GM12878 (cell line): ENCODE data around the gene GATA2. TPM values are rescaled to one million over a fixed set of nuclear protein-coding genes. Genes with fewer than 3 reads are reported as not detected.

ENCODE experiments used
- ATAC-seq: fragments of 200-7000 bp; cut with Tn5 transposase; 3 replicates; pipeline ENCODE4 v1.9.1; 2020; ENCODE audit warnings: mild to moderate bottlenecking, moderate library complexity
- BruUV-seq: library from RNA; stranded (reverse); fragments of 400-500 nt; replicated peaks from 2 replicates; lab custom pipeline; 2021; lab: Mats Ljungman, UMichigan
- CTCF ChIA-PET: fragments of 300-600 bp; sonication (Branson Sonifier 250); formaldehyde crosslinking; extraction: SDS; loops from one replicate; lab custom pipeline; 2021; ENCODE audit warnings: inconsistent platforms; lab: Yijun Ruan, JAX
- POLR2A ChIA-PET: fragments of 350-600 bp; formaldehyde crosslinking; extraction: SDS; loops from one replicate; lab custom pipeline; 2021; ENCODE audit warnings: inconsistent platforms; lab: Charles Lee
- RAD21 ChIA-PET: fragments of 300-600 bp; sonication (Branson Sonifier 250); formaldehyde crosslinking; loops from one replicate; lab custom pipeline; 2023; ENCODE audit warnings: antibody characterized with exemption; ENCODE audit not compliant: unreplicated experiment; lab: Charles Lee
- SMC1A ChIA-PET: fragments of 300-600 bp; sonication (Branson Sonifier 250); formaldehyde crosslinking; loops from one replicate; lab custom pipeline; 2023; ENCODE audit not compliant: unreplicated experiment, uncharacterized antibody; lab: Charles Lee
- DNase-seq: peaks from one replicate; pipeline ENCODE4 v3.0.0-alpha.2; 2011; ENCODE audit warnings: low read depth, low spot score
- FAIRE-seq: peaks from 3 replicates; lab custom pipeline; 2011; peaks lifted over from hg19 to GRCh38; lab: Jason Lieb, UNC
- H2AFZ ChIP-seq: 2 replicates; pipeline ENCODE4 v1.6.0; 2011; ENCODE audit warnings: low read depth, low read length, control low read depth; ENCODE audit not compliant: control insufficient read depth
- H3K27ac ChIP-seq: 2 replicates; pipeline ENCODE4 v1.5.1; 2011; ENCODE audit warnings: control low read depth; ENCODE audit not compliant: control insufficient read depth, insufficient read depth
- H3K27me3 ChIP-seq, 2 experiments: replicated peaks in 1 of 2; 2 replicates each; pipeline versions ENCODE4 v1.6.0 to v1.6.1; 2011; ENCODE audit warnings: low read length in 1 of 2; ENCODE audit not compliant: control insufficient read depth in 2 of 2, insufficient read depth in 2 of 2
- H3K36me3 ChIP-seq, 2 experiments: 2 replicates each; pipeline ENCODE4 v1.5.1; 2011; ENCODE audit warnings: low read length in 1 of 2; ENCODE audit not compliant: control insufficient read depth in 2 of 2, insufficient read depth in 2 of 2
- H3K4me1 ChIP-seq: 2 replicates; pipeline ENCODE4 v1.6.1; 2011; ENCODE audit warnings: mild to moderate bottlenecking, low read length, moderate library complexity, mixed read lengths; ENCODE audit not compliant: control insufficient read depth, insufficient read depth
- H3K4me2 ChIP-seq: 2 replicates; pipeline ENCODE4 v1.6.0; 2011; ENCODE audit warnings: control low read depth; ENCODE audit not compliant: control insufficient read depth, insufficient read depth
- H3K4me3 ChIP-seq: fragments of 200-600 bp; sonication (generic); 2 replicates; pipeline ENCODE4 v1.5.1; 2016
- H3K79me2 ChIP-seq: 2 replicates; pipeline ENCODE4 v1.6.0; 2011; ENCODE audit warnings: low read length; ENCODE audit not compliant: control insufficient read depth, insufficient read depth
- H3K9ac ChIP-seq: 2 replicates; pipeline ENCODE4 v1.8.0; 2011; ENCODE audit warnings: low read length, control low read depth, mixed read lengths; ENCODE audit not compliant: control insufficient read depth, insufficient read depth
- H3K9me3 ChIP-seq: replicated peaks from 3 replicates; pipeline ENCODE4 v1.5.1; 2011; ENCODE audit warnings: mild to moderate bottlenecking, low read length; ENCODE audit not compliant: control insufficient read depth, insufficient read depth
- H4K20me1 ChIP-seq: 2 replicates; pipeline ENCODE4 v1.6.0; 2011; ENCODE audit not compliant: control insufficient read depth, insufficient read depth
- CHD1 ChIP-seq: IDR thresholded peaks from 2 replicates; pipeline ENCODE4 v1.6.1; 2012; ENCODE audit warnings: low read depth, low read length, improper control_type of control experiment
- MYB ChIP-seq: fragments of 150-350 bp; IDR thresholded peaks from 2 replicates; pipeline ENCODE4 v1.6.1; 2014; ENCODE audit warnings: mild to moderate bottlenecking, low read depth, low read length, borderline replicate concordance
- NFYA ChIP-seq: IDR thresholded peaks from 2 replicates; pipeline ENCODE4 v1.6.1; 2011; ENCODE audit warnings: low read depth, mild to moderate bottlenecking, low read length, improper control_type of control experiment, borderline replicate concordance
- PBX3 ChIP-seq: IDR thresholded peaks from 2 replicates; pipeline ENCODE4 v1.6.1; 2011; ENCODE audit warnings: mild to moderate bottlenecking, low read depth, low read length, moderate library complexity; ENCODE audit not compliant: insufficient replicate concordance
- PKNOX1 ChIP-seq: fragments of 450-650 bp; IDR thresholded peaks from 2 replicates; pipeline ENCODE4 v1.6.1; 2016; ENCODE audit warnings: mild to moderate bottlenecking
- SMAD1 ChIP-seq: fragments of 450-650 bp; IDR thresholded peaks from 2 replicates; pipeline ENCODE4 v1.6.1; 2018; ENCODE audit warnings: mild to moderate bottlenecking, low read depth; ENCODE audit not compliant: partially characterized antibody
- SUZ12 ChIP-seq: fragments of 200-600 bp; sonication (generic); IDR thresholded peaks from one replicate; pipeline ENCODE4 v1.6.1; 2018; ENCODE audit warnings: antibody characterized with exemption, mild to moderate bottlenecking; ENCODE audit not compliant: unreplicated experiment
- WGBS: methylation state at CpG from one replicate; pipeline ENCODE4 v1.1.6; 2016; ENCODE audit warnings: low lambda C conversion rate; ENCODE audit not compliant: insufficient replicate concordance, insufficient coverage; ENCODE audit errors: missing lambda C conversion rate; 5-methylcytosine and 5-hydroxymethylcytosine counted together
- in situ Hi-C: fragments of 300-500 bp; cut with MboI; formaldehyde crosslinking; loops from 9 replicates; pipeline ENCODE4 v1.14.3; 2018; ENCODE audit warnings: mixed read lengths
- intact Hi-C: fragments of 100-400 bp; cut with micrococcal nuclease; formaldehyde crosslinking; loops from one replicate; pipeline ENCODE4 v1.14.2; 2022; ENCODE audit not compliant: unreplicated experiment
- polyA plus RNA-seq, 11 experiments: library from polyadenylated mRNA; depleted of rRNA in 4 of 11; unstranded in 6 of 11; stranded (reverse) in 5 of 11; fragments of >200 nt; fragmentation: Nextera tagmentation in 4 of 11; fragmentation: Illumina TruSeq in 1 of 11; extraction: Ambion mirVana in 4 of 11; extraction: Trizol in 1 of 11; gene quantifications; 1 replicate in 1 of 11; 2 replicates in 10 of 11; pipeline versions ENCODE4 v1.2.1 to v1.2.3, GENCODE V29; 2011 to 2016; ENCODE audit warnings: inconsistent platforms in 2 of 11, missing spikeins in 2 of 11, low read depth in 1 of 11
- total RNA-seq, 4 experiments: library from RNA; depleted of rRNA in 3 of 4; stranded (reverse); fragments of >200 nt in 3 of 4; fragmentation: Illumina TruSeq in 1 of 4; extraction: Trizol in 1 of 4; gene quantifications; 2 replicates each; pipeline versions ENCODE4 v1.2.1 to v1.2.3, GENCODE V29; 2013 to 2021
- TF ChIP-seq, protein P1 (sequence below): fragments of 450-650 bp; IDR thresholded peaks from 2 replicates; pipeline ENCODE4 v1.6.1; 2017; ENCODE audit warnings: antibody characterized with exemption, mild to moderate bottlenecking, moderate library complexity
- TF ChIP-seq, protein P2 (sequence below): fragments of 450-650 bp; formaldehyde crosslinking; IDR thresholded peaks from 2 replicates; pipeline ENCODE4 v1.4.0; 2022; ENCODE audit warnings: mild to moderate bottlenecking, moderate library complexity

The GATA2 gene
- total and polyA plus RNA-seq, 10 of the 15 experiments (the other 5 are each of a cell fraction or from before 2014, with no cell fraction given) = 0.56 TPM; not detected in 9

DNA sequence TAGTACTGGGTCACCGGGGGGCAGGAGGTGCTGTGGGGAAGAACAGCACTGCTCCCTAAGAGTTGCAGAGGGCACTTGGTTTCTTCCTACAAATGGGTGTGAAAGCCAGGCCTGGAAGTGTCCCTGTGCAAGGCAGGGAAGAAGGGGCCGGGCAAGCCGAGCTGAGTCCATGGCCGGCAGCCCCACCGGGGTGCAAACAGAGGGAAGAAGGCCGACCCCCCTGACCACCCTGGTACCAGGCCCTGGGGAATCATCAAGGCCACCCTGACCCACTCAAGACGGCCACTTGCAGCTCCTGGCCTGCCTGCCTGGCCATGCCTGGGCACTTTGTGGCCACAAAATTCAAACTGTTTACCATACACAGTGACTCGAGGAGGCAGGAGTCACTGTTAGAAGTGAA lies 17.6 kb downstream of the GATA2 start:
- Histone ChIP-seq H3K79me2 (no peaks in the 10 kb centered on the region), H2AFZ (no peak overlapping the region), H3K27ac (no peak overlapping the region), H3K9me3 (no peaks in the 10 kb centered on the region), H3K4me1 (no peaks in the 10 kb centered on the region), H3K4me3 (no peak overlapping the region), H4K20me1 (no peaks in the 10 kb centered on the region), H3K36me3 (no peaks in the 10 kb centered on the region), H3K9ac (no peak overlapping the region), H3K27me3 (peaks cover 0 to 3% of the 10 kb centered on the region in 2 experiments), H3K4me2 (no peak overlapping the region)
- SMC1A ChIA-PET = no interaction called here
- BruUV-seq = no TSS peak
- FAIRE-seq = no peak
- 13% methylated on average over 8 of the region's 8 CpGs for WGBS
- CTCF ChIA-PET = no interaction called here
- intact Hi-C loops = no loop called here
- TF ChIP-seq SUZ12 = no peak
- TF ChIP-seq PBX3 = no peak
- TF ChIP-seq, protein P1, sequence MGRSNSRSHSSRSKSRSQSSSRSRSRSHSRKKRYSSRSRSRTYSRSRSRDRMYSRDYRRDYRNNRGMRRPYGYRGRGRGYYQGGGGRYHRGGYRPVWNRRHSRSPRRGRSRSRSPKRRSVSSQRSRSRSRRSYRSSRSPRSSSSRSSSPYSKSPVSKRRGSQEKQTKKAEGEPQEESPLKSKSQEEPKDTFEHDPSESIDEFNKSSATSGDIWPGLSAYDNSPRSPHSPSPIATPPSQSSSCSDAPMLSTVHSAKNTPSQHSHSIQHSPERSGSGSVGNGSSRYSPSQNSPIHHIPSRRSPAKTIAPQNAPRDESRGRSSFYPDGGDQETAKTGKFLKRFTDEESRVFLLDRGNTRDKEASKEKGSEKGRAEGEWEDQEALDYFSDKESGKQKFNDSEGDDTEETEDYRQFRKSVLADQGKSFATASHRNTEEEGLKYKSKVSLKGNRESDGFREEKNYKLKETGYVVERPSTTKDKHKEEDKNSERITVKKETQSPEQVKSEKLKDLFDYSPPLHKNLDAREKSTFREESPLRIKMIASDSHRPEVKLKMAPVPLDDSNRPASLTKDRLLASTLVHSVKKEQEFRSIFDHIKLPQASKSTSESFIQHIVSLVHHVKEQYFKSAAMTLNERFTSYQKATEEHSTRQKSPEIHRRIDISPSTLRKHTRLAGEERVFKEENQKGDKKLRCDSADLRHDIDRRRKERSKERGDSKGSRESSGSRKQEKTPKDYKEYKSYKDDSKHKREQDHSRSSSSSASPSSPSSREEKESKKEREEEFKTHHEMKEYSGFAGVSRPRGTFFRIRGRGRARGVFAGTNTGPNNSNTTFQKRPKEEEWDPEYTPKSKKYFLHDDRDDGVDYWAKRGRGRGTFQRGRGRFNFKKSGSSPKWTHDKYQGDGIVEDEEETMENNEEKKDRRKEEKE = no peak
- no peak for TF ChIP-seq NFYA
- no peak for TF ChIP-seq PKNOX1
- no peak for TF ChIP-seq MYB
- TF ChIP-seq, protein P2, sequence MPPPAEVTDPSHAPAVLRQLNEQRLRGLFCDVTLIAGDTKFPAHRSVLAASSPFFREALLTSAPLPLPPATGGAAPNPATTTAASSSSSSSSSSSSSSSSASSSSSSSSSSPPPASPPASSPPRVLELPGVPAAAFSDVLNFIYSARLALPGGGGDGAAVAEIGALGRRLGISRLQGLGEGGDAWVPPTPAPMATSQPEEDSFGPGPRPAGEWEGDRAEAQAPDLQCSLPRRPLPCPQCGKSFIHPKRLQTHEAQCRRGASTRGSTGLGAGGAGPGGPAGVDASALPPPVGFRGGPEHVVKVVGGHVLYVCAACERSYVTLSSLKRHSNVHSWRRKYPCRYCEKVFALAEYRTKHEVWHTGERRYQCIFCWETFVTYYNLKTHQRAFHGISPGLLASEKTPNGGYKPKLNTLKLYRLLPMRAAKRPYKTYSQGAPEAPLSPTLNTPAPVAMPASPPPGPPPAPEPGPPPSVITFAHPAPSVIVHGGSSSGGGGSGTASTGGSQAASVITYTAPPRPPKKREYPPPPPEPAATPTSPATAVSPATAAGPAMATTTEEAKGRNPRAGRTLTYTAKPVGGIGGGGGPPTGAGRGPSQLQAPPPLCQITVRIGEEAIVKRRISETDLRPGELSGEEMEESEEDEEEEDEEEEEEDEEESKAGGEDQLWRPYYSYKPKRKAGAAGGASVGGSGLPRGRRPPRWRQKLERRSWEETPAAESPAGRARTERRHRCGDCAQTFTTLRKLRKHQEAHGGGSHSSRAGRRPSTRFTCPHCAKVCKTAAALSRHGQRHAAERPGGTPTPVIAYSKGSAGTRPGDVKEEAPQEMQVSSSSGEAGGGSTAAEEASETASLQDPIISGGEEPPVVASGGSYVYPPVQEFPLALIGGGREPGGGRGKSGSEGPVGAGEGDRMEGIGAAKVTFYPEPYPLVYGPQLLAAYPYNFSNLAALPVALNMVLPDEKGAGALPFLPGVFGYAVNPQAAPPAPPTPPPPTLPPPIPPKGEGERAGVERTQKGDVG (CRISPR knock-in tag) = no peak
- TF ChIP-seq CHD1 = no peak
- TF ChIP-seq SMAD1 = no peak
- DNase-seq = no peak
- in situ Hi-C loops = no loop called here
- ATAC-seq = no peak
- POLR2A ChIA-PET = no interaction called here
- RAD21 ChIA-PET = no interaction called here
